ENCODE measurements around the gene NEK6. TPM values are rescaled to one million over a fixed set of nuclear protein-coding genes. Genes with fewer than 3 reads are reported as not detected.

The NEK6 gene
- total RNA-seq, 1 donor from 2014 or later = 125 TPM

DNA sequence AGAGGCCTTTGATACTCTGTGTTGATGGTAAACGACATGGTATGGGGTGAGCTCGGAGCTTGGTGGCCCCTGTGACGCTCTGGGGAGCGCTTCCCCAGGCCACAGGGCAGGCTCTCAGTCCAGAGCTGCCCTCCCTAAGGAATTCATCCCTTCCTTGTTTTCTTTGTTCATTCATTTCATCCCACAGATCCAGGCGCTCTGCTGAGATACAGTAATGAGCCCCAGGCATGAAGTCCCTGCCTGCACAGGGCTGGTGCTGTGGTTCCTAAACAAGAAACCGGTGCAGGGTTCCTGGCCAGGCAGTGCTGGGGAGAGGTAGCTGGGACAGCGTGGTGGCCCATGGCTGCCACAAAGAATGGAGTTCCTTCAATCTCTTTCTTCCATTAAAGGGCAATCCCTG, 14.4 kb downstream of the NEK6 start:
- ATAC-seq (no peak), DNase-seq (no peak)
- Histone ChIP-seq H3K4me1 (peaks cover 68% of the 10 kb centered on the region), H3K36me3 (peaks cover 5% of the 10 kb centered on the region), H3K27me3 (ENCODE audit: low read depth) (no peaks in the 10 kb centered on the region), H3K9me3 (no peaks in the 10 kb centered on the region), H3K4me3 (no peak overlapping the region), H3K27ac (peak overlapping the region; percentile 20)
- TF ChIP-seq, protein P1, sequence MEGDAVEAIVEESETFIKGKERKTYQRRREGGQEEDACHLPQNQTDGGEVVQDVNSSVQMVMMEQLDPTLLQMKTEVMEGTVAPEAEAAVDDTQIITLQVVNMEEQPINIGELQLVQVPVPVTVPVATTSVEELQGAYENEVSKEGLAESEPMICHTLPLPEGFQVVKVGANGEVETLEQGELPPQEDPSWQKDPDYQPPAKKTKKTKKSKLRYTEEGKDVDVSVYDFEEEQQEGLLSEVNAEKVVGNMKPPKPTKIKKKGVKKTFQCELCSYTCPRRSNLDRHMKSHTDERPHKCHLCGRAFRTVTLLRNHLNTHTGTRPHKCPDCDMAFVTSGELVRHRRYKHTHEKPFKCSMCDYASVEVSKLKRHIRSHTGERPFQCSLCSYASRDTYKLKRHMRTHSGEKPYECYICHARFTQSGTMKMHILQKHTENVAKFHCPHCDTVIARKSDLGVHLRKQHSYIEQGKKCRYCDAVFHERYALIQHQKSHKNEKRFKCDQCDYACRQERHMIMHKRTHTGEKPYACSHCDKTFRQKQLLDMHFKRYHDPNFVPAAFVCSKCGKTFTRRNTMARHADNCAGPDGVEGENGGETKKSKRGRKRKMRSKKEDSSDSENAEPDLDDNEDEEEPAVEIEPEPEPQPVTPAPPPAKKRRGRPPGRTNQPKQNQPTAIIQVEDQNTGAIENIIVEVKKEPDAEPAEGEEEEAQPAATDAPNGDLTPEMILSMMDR (IDR thresholded peaks at IDR 0.05) = no peak
- intact Hi-C loops (cut with DNase I) = no loop called here

DNA sequence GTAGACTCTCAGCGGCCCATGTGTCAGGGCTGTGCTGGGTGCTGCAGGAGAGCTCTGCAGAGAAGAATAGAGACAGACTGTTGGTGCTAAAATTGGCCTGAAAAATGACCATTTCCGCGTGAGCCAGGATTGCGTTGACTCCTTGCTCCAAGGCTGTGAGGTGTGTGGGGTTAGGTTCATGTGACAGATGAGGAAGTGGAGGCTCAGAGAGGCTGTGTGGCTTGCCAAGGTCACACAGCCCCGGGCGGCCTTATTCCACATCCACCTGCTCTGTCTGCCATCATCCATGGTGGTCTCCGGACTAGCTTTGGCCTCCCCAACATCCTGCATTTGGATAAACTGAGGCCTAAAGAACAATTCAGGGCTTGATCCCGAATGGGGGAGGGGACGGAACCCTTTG, 15.2 kb downstream of the NEK6 start:
- intact Hi-C loops (cut with DNase I) = no loop called here
- H3K4me3 ChIP-seq = no peak overlapping the region
- TF ChIP-seq, protein P1 (IDR thresholded peaks at IDR 0.05) = no peak
- no peak for ATAC-seq
- no peaks in the 10 kb centered on the region for H3K9me3 ChIP-seq
- peaks cover 67% of the 10 kb centered on the region for H3K4me1 ChIP-seq
- peaks cover 5% of the 10 kb centered on the region for H3K36me3 ChIP-seq
- peak; percentile 41 for DNase-seq
- H3K27me3 ChIP-seq (ENCODE audit: low read depth) = no peaks in the 10 kb centered on the region
- H3K27ac ChIP-seq = no peak overlapping the region

DNA sequence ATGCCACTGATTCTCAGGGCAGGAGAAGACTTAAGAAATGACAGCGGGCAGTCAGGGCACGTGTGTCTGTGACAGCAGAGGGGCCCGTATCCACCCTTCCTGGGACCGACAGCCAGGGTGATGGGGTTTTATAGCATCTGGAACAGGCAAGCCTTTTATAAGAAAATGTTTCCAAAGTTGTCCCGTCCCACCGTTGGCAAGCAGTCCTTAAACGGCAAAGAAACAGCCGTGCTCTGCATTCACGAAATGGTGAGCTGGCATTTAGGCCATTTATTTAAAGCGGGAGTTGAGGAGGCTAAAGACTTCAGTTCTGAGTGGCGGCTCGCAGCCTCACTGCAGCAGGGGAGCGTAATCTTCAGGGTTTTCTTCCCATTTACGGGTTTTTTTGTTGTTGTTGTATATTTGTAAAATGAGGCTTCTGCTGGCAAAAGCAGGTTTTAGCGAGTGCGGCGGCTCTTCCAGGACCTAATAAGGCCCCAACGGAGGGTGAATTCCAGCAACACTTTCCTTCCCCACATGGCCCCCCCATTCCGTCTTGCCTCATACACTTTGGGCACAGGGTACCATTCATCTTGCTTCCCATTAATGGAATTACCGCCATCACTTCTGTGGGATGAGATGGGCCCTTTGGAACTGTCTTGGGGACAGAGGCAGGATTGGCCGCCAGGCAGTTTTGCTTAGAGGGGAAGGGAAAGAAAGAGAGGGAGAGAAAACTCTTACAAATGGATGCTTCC, 15.8 kb downstream of the NEK6 start:
- no peak for DNase-seq
- no peak for ATAC-seq
- peaks cover 68% of the 10 kb centered on the region for H3K4me1 ChIP-seq
- intact Hi-C loops (cut with DNase I) = no loop called here
- no peaks in the 10 kb centered on the region for H3K27me3 ChIP-seq (ENCODE audit: low read depth)
- H3K9me3 ChIP-seq = no peaks in the 10 kb centered on the region
- no peak overlapping the region for H3K4me3 ChIP-seq
- H3K27ac ChIP-seq = no peak overlapping the region
- TF ChIP-seq, protein P1 (IDR thresholded peaks at IDR 0.05) = no peak
- H3K36me3 ChIP-seq = peaks cover 5% of the 10 kb centered on the region

DNA sequence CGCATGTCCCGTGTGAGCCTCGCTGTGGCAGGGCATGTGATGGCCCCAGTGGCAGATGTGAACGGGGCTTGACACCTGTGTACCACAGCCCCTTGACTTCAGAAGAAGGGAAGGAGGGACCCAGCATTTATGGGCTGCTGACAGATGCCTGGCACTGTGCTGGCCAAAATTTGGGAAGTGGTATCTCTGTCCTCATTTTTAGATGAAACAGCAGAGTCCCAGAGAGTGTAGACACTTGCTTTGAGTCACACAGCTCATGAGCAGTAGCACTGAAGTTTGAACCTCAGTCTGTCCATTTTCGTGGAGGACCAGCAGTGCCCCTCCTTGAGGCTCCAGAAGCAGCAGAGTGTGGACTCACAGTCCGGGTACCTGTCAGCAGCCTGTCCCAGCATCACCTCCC, 16.5 kb downstream of the NEK6 start:
- no peaks in the 10 kb centered on the region for H3K9me3 ChIP-seq
- intact Hi-C loops (cut with DNase I) = no loop called here
- peaks cover 74% of the 10 kb centered on the region for H3K4me1 ChIP-seq
- DNase-seq (no peak), ATAC-seq (no peak)
- H3K27me3 ChIP-seq (ENCODE audit: low read depth) = no peaks in the 10 kb centered on the region
- TF ChIP-seq, protein P1 (IDR thresholded peaks at IDR 0.05) = no peak
- H3K27ac ChIP-seq = peak overlapping the region; percentile 18
- no peak overlapping the region for H3K4me3 ChIP-seq
- H3K36me3 ChIP-seq = peaks cover 1% of the 10 kb centered on the region

DNA sequence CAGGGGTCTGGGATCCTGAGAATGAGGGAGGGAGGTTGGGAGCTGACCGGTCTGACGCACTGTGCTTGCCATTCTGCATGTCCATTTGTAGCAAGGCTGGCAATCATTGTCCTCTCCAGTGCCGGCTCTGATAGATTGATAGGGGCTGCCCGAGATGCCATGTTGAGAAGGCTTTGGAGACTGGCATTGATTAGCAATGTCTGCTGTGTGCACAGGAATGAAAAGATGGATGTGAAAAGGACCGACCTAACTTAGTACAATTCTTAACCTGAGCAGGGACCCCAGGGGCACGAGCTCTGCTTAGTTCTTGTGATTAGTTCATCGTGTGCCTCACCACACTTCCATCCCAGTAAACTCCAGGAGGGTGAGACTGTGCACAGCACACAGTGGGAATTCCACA, 17.0 kb downstream of the NEK6 start:
- H3K4me1 ChIP-seq = peaks cover 75% of the 10 kb centered on the region
- no peak overlapping the region for H3K27ac ChIP-seq
- intact Hi-C loops (cut with DNase I) = no loop called here

More for the DNA sequence above, 17.0 kb downstream of the NEK6 start:
- H3K36me3 ChIP-seq = no peaks in the 10 kb centered on the region
- no peak overlapping the region for H3K4me3 ChIP-seq
- DNase-seq (no peak), ATAC-seq (no peak)
- TF ChIP-seq, protein P1 (IDR thresholded peaks at IDR 0.05) = no peak
- H3K9me3 ChIP-seq = no peaks in the 10 kb centered on the region
- no peaks in the 10 kb centered on the region for H3K27me3 ChIP-seq (ENCODE audit: low read depth)

Data from lower lobe of right lung (tissue), 2 donors.